Neuron (in vitro differentiated cells): Measurements from ENCODE around the gene LUZP2.

Source experiments
- H2AFZ ChIP-seq: one replicate; pipeline ENCODE4 v1.6.1; 2013; ENCODE audit warnings: low read depth, mild to moderate bottlenecking, inconsistent platforms, low read length, moderate library complexity
- H3K27me3 ChIP-seq: one replicate; pipeline ENCODE4 v1.6.1; 2013; ENCODE audit warnings: low read length; ENCODE audit not compliant: insufficient read depth
- H3K36me3 ChIP-seq: one replicate; pipeline ENCODE4 v1.6.1; 2013; ENCODE audit warnings: low read length; ENCODE audit not compliant: insufficient read depth
- H3K4me1 ChIP-seq: one replicate; pipeline ENCODE4 v1.6.1; 2013; ENCODE audit warnings: low read length; ENCODE audit not compliant: insufficient read depth
- H3K4me3 ChIP-seq: 2 replicates; pipeline ENCODE4 v1.5.1; 2013; ENCODE audit warnings: mild to moderate bottlenecking, low read length, moderate library complexity
- H3K9me3 ChIP-seq: one replicate; pipeline ENCODE4 v1.6.1; 2013; ENCODE audit warnings: low read length

The LUZP2 gene

DNA sequence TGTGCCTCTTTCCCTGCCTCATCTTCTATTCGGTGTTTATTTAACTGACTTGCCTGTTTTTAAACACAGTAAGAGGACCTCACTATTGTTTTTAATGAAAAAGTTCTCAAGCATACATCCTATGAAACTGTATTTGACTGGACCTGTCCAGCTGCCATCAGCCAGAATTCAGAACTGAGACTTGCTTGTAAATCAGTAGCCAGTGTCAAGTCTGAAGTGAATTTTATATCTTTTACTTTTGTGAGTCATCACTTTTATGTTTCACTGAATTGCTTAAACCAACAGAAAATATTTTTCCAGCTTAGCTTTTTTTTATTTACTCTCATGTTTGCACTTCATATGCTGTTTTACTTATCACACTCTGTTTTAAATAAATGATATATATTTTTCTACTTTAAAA, 88.3 kb downstream of the LUZP2 start:
- Histone ChIP-seq H3K27me3 (no peaks in the 10 kb centered on the region), H2AFZ (no peak overlapping the region), H3K4me1 (no peaks in the 10 kb centered on the region), H3K36me3 (no peaks in the 10 kb centered on the region), H3K9me3 (no peaks in the 10 kb centered on the region), H3K4me3 (no peak overlapping the region)

DNA sequence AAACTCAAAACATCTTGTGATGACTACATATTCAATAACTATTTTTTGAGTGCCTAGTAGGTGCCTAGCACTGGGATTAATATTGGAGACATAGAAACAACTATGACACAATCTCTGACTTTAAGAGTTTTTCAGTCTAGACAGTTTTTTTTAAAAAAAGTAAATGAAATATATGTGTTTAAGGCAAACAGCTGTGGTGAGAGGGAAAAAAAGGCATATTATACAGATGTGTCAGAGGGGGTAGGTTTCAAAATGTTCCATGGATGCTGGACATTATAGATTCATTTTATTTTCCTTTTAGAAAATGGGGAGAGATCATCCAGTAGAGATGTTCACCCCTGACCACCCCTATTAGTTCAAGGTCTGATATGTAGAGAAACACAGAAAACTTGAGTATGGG, 90.8 kb downstream of the LUZP2 start:
- no peaks in the 10 kb centered on the region for H3K9me3 ChIP-seq
- H3K4me3 ChIP-seq, result no peak overlapping the region
- H3K36me3 ChIP-seq, result no peaks in the 10 kb centered on the region
- no peaks in the 10 kb centered on the region for H3K4me1 ChIP-seq
- H2AFZ ChIP-seq, result no peak overlapping the region
- no peaks in the 10 kb centered on the region for H3K27me3 ChIP-seq

DNA sequence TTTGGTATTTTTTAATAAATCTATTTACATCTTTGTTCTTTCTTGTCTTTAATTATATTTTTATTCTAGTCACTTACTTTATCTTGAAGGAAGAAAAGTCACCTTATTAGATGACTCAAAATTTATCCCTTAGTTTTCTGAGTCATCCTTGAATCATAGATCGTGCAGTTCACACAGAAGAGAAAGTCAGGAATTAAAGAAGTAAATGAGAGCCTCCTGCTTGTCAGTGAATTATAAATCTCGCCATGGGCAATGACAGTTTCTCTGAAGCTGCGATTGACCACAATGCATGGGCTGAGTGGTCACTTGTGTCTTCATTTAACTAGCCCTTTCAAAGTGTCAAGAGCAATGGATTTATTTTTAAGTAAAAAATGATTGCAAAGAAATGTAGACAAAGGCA, 91.2 kb downstream of the LUZP2 start:
- no peaks in the 10 kb centered on the region for H3K36me3 ChIP-seq
- H2AFZ ChIP-seq, result no peak overlapping the region
- H3K4me3 ChIP-seq, result no peak overlapping the region
- H3K9me3 ChIP-seq, result no peaks in the 10 kb centered on the region
- H3K4me1 ChIP-seq, result no peaks in the 10 kb centered on the region
- no peaks in the 10 kb centered on the region for H3K27me3 ChIP-seq

DNA sequence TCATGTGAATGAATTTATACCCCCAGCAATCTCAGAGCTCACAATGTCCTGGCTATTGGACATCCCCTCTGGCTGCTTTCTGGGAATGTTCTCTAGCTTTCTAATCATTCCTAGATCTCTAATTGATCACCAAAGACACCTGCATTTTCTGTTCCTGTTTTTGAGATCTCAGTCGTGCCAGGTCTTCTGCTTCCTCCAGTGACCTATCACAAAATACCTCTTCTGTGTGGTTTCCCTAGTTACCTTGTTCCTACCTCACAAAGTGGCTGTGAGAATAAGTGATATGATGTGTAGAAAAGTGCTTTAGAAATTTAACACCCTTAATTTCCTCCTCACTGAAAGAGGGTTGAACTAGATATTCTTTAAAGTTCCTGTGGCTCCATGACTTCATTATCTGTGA, 92.2 kb downstream of the LUZP2 start:
- Histone ChIP-seq H2AFZ (no peak overlapping the region), H3K36me3 (no peaks in the 10 kb centered on the region), H3K9me3 (no peaks in the 10 kb centered on the region), H3K4me3 (no peak overlapping the region), H3K27me3 (no peaks in the 10 kb centered on the region), H3K4me1 (no peaks in the 10 kb centered on the region)

DNA sequence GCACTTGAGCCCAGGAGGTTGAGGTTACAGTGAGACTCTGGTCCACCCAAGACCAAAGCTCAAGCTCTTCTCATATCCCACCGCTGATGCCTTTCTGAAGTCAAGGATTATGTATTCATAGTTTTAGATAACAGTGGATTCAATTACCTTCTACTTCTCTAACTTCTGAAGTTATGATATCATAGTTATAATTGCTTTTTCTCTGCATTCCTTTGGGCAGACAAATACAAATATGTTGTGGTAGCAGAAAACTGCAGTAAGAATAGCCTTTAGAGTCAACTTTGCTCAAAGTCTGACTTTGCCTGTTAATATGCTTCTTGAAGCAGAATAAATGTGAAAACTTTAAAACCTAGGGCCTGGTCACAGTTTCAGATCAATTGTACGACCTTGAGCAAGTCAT, 94.4 kb downstream of the LUZP2 start:
- Histone ChIP-seq H2AFZ (no peak overlapping the region), H3K27me3 (no peaks in the 10 kb centered on the region), H3K9me3 (no peaks in the 10 kb centered on the region), H3K4me1 (no peaks in the 10 kb centered on the region), H3K4me3 (no peak overlapping the region), H3K36me3 (no peaks in the 10 kb centered on the region)

DNA sequence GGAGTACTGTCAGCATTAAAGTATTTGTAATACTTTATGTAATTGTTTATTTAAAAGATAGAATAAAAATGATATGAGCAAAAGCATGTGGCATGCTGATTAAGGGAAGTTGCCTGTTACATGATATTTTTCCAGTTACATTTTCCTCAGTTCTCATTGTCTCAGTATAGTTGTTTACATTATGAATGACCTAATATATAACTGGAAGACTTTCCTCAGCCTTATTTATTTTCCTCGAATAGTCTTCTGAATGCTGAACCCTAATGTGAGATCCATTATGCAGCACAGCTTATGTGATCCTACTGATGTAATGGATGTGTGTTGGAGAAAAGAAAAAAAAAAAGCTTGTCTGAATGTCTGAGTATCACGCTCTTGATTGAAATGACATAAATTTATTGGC, 95.5 kb downstream of the LUZP2 start:
- H3K4me3 ChIP-seq, result no peak overlapping the region
- H3K9me3 ChIP-seq, result no peaks in the 10 kb centered on the region
- H3K36me3 ChIP-seq, result no peaks in the 10 kb centered on the region
- H2AFZ ChIP-seq, result no peak overlapping the region
- no peaks in the 10 kb centered on the region for H3K4me1 ChIP-seq
- H3K27me3 ChIP-seq, result no peaks in the 10 kb centered on the region

DNA sequence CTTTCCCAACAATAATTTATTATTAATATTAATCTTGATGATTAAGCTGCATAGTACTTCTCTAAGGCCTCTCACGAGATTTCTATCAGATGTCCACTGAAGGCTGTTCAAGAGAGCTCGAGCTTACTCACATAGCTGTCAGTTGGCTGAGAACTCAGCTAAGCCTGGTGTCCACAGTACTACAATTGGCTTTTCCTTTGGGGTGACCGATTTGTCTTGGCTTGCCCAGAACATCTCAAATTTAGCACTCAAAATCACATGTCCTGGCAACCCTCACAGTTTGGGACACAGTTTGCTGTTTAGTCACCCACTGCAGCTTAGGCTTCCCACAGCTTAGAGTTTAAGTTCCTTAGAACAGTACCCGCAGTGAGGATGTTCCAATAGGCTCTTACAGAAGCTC, 96.5 kb downstream of the LUZP2 start:
- H3K27me3 ChIP-seq, result no peaks in the 10 kb centered on the region
- no peak overlapping the region for H2AFZ ChIP-seq
- H3K4me1 ChIP-seq, result no peaks in the 10 kb centered on the region
- no peak overlapping the region for H3K4me3 ChIP-seq
- H3K36me3 ChIP-seq, result no peaks in the 10 kb centered on the region
- H3K9me3 ChIP-seq, result no peaks in the 10 kb centered on the region

DNA sequence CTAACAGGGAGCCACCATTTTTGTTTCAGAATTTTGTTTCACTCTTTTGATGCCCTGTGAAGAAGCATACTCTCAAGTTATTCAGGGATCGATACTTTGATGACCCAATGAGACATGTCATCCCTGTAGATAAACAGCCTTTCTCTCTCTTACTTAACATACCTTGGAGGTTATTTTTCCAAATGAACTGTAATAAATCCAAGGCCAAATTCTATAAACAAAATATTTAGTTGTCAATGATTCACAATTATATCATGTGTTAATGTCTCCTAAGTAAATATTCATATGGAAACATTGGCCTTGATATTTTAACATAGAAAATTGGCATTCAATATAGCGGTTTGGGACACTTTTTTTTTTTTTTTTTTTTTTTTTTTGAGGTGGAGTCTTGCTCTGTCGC, 97.5 kb downstream of the LUZP2 start:
- H3K4me1 ChIP-seq, result no peaks in the 10 kb centered on the region
- no peaks in the 10 kb centered on the region for H3K27me3 ChIP-seq
- no peaks in the 10 kb centered on the region for H3K36me3 ChIP-seq
- no peak overlapping the region for H3K4me3 ChIP-seq
- H3K9me3 ChIP-seq, result no peaks in the 10 kb centered on the region
- no peak overlapping the region for H2AFZ ChIP-seq

DNA sequence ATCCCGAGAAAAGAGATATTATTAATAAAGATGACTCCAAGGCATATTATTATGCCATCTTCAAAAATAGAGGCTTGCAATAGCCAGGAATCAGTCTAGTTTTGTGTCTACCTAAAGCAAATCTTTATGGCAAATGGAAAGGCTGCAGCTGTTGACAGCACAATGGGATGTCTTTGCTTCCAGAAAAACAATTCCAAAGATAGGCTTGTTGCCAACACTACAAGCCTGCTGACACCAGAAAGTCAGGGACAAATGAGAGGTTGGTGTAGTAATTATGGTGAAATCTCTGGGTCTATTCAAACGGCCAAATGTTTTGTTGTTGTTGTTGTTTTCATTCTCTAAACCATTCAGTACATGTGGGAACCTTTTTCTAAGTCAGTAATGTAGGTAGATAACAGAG, 101.8 kb downstream of the LUZP2 start:
- no peaks in the 10 kb centered on the region for H3K27me3 ChIP-seq
- H2AFZ ChIP-seq, result no peak overlapping the region
- H3K9me3 ChIP-seq, result no peaks in the 10 kb centered on the region
- no peaks in the 10 kb centered on the region for H3K36me3 ChIP-seq
- H3K4me1 ChIP-seq, result no peaks in the 10 kb centered on the region
- no peak overlapping the region for H3K4me3 ChIP-seq

DNA sequence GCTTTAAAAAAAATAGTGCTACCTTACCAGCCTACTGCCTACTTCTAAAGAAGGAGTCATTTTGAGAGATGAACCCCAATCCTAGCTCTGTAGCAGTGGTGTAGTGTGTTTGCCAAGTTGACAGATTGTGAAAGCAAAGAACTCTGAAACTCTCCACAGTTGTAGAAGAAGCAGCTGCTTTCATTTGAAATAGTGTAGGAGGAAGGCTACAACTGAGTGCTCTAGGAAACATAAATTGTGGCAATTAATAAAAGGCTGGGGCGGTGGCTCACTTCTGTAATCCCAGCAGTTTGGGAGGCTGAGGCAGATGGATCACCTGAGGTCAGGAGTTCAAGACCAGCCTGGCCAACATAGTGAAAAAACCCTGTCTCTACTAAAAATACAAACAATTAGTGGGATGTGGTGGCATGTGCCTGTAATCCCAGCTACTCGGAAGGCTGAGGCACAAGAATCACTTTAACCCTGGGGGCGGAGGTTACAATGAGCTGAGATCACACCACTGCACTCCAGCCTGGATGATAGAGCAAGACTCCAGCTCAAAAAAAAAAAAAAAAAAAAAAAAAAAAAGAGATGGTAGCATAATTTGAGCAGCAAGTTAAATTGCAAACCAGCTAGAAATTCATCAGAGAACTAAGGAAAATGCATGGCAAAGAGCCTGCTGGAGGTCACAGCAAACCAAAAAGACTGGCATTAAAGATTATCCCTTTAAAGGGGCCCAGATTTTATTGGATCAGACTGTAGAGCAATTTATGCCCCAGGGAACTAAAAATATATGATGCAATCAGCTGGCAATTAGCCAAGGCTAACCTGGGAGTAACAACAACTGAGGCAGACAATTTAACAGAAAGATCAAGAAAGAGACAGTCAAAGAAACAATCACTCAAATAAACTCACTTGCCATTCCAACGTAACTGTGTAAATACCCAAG, 112.6 kb downstream of the LUZP2 start:
- Histone ChIP-seq H3K4me3 (no peak overlapping the region), H3K36me3 (no peaks in the 10 kb centered on the region), H2AFZ (no peak overlapping the region), H3K4me1 (no peaks in the 10 kb centered on the region), H3K27me3 (no peaks in the 10 kb centered on the region), H3K9me3 (no peaks in the 10 kb centered on the region)

DNA sequence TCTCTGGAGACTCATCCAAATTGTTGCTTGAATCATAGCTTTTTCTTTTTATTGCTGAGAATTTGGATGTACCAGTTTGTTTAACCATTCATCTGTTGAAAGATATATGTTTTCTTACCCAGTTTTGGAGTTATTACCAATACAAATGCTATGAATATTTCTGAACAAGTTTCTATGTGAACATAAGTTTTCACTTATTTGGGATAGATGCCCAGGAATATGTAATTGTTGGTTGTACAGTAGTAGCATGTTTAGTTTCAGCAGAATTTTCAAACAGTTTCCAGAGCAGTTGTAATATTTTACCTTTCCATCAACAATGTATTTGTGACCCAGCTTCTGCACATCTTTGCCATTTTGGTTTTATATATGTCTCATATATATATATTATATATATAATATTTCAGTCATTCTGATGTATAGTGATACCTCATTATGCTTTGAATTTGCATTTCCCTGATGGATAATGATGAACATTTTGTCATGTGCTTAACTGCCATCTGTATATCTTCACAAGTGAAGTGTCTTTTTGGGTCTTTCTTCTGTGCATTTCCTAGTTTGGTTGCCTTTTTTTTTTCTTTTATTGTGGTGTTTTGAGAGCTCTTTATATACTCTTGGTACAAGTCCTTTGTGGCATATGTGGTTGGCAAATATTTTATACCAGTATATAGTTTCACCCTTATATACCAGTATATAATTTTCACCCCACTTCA, 118.8 kb downstream of the LUZP2 start:
- Histone ChIP-seq H3K36me3 (no peaks in the 10 kb centered on the region), H3K4me3 (no peak overlapping the region), H3K9me3 (no peaks in the 10 kb centered on the region), H2AFZ (no peak overlapping the region), H3K4me1 (no peaks in the 10 kb centered on the region), H3K27me3 (no peaks in the 10 kb centered on the region)

DNA sequence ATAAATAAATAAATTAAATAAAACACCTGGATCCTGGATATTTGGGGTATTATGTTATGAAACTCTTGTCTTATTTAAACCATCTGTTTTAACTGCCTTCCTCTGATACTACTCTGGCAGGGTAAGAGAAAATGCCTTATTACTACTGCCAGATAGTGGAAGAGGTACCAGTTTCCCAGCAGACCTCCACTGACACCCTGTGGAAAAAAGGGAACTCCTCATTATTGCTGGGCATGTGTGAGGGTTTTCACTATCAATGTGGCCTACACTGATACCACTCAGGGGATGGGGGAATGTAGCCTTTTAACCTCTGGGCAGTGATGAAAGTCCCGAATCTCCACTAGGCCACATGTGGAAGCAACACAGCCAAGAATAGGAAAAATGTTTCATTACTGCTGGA, 121.0 kb downstream of the LUZP2 start:
- H3K36me3 ChIP-seq, result no peaks in the 10 kb centered on the region
- no peaks in the 10 kb centered on the region for H3K9me3 ChIP-seq
- H3K4me1 ChIP-seq, result no peaks in the 10 kb centered on the region

DNA sequence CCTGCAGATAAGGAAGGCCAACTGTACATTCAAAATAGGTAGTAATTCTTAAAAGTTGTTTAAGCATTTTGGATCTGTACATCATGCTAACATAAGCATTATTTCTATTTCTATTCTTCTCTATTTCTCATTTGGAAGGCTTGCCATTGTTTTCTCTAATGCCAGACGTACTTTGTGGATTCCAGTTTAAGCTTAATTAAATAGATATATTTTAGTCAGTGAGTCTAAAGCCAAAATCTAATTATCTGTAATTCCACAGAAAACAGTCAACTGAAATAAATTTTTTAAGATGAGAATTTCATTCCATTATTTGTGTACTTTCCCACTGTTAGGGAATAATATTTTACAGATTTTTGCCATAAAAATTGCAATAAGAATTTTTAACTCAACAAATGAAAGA, 123.0 kb downstream of the LUZP2 start:
- H3K4me3 ChIP-seq, result no peak overlapping the region
- no peaks in the 10 kb centered on the region for H3K36me3 ChIP-seq
- no peak overlapping the region for H2AFZ ChIP-seq
- no peaks in the 10 kb centered on the region for H3K27me3 ChIP-seq
- H3K4me1 ChIP-seq, result no peaks in the 10 kb centered on the region
- no peaks in the 10 kb centered on the region for H3K9me3 ChIP-seq

More for the DNA sequence above, 121.0 kb downstream of the LUZP2 start:
- no peaks in the 10 kb centered on the region for H3K27me3 ChIP-seq
- no peak overlapping the region for H3K4me3 ChIP-seq
- no peak overlapping the region for H2AFZ ChIP-seq
